GM18870 (cell line): ENCODE data around the gene CNST.
A peak's percentile ranks its signal among the peaks of the same experiment; 100 is the strongest.
"Not testable (repeated sequence)": the region's sequence is repeated elsewhere in the genome, so short reads cannot be mapped to it uniquely, and the experiment has no call there.

Experiments used
- ATAC-seq: cut with Tn5 transposase; IDR thresholded peaks from one replicate; pipeline ENCODE4 v1.9.1; 2021; ENCODE audit warnings: moderate library complexity; ENCODE audit not compliant: unreplicated experiment

Gene CNST

DNA sequence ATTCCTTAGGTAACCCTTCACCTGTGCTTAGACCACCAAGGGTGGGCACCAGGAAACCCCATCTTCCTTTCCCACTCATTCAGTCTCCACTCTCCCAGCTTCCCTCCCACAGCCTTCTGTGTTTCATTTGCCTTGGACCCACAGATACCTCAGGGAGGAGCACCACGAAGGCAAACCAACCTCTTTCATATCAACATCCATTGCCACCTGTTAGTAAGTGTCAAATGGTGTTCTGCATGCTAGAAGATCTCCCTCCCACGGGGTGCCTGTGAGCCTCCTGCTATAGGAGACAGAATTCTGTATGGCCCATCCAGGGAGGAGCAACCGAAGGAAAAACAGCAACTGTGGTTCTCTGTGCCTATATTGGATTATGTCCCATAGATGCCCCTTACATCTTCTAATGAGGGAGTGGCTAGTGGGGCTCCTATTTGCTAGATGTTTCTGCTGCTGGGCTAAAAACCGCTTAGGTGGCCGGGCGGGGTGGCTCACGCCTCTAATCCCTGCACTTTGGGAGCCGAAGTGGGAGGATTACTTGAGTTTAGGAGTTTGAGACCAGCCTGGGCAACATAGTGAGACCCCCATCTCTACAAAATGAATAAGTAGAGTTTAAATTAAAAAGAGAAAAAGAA is 132.3 kb downstream of the CNST start:
- no peak for ATAC-seq

DNA sequence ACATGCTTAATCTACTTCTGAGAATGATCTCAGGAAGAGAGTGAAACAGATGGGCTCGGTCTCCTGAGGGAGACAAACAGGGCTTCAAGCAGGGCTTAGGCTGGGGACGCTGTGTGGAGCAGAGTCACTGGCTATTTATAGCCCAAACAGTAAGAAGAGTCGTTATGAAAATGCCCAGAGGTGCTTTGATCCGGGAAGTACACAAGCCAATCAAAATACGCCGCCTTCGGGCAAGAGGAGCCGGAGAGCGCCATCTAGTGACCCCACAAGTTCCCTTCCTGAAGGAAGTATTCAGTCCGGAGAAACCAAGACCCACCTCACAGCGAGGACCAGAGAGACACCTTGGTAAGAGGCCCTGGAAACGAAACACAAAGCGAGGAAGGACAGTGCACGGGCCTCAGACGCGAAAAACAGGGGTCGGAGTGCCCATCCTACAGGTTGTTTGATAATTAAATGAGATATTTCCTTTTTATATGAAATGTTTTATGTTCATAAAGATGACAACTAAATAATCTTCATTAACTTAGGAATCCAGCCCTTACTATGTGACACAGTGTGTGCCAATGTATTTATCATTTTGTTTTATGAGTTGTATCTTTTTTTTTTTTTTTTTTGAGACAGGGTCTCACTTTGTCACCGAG is 133.0 kb downstream of the CNST start:
- peak; percentile 97 for ATAC-seq

DNA sequence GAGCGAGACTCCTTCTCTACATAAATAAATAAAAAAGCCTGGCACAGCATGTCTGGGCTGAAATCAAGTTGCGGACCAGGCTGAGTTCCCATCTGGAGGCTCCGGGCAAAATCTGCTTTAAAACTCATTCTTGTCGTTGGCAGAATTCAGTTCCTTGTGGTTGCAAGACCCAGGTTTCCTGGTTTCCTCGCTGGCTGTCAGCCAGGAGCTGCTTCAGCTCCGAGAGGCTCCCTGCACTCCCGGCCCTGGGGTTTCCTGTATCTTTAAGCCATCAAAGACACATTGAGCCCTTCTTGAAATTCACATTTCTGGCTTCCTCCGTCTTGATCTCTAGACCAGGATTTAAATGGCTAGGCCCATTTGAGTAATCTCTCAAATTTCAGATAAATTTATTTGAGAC is 137.3 kb downstream of the CNST start:
- ATAC-seq, result no peak

DNA sequence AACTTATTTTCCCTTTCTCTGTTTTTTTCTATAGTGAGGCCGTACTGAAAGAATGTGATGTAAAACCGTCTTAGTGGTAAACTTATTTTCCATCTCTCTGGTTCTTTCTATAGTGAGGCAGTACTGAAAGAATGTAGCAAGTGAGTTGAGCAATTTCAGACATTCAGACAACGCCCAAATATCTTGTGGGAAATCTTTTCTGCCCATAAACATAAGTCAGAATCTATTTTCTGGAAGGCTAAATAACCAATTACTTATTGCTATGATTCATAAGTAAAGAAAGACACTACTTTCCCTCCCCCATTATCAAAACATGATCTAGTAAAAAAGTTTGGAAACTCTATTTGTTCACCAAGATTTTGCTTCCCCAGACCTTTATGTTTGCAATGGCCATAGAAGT is 139.1 kb downstream of the CNST start:
- ATAC-seq, result no peak

DNA sequence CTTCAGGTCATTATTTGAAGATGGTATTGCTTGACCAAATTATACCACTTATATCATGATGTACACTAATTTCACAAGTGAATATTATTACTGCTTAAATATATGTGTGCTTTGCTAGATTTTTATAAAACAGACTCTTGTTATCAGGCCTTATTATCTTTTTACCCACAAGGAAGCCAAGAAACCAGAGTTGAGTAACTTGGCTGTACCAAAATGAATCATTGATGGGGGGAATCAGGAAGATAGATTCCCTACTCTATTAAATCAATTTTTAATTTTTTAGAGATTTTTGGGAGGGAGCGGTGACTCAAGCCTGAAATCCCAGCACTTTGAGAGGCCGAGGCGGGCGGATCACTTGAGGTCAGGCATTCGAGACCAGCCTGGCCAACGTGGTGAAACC is 141.9 kb downstream of the CNST start:
- no peak for ATAC-seq

DNA sequence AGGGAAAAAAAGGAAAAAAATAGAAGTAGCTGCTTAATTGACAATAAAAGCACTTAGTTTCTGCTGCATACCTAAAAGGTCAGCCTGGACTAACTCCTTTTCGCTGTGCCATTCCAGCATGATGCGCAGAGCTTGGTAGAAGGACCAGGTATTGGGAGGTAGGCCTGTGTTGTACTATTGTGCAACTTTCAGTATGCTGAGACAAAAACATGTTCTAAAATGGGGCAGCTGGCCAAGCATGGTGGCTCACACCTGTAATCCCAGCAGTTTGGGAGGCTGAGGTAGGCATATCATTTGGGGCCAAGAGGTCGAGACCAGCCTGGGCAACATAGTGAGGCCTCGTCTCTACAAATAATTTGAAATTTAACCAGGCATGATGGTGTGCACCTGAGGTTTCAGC is 142.9 kb downstream of the CNST start:
- no peak for ATAC-seq

DNA sequence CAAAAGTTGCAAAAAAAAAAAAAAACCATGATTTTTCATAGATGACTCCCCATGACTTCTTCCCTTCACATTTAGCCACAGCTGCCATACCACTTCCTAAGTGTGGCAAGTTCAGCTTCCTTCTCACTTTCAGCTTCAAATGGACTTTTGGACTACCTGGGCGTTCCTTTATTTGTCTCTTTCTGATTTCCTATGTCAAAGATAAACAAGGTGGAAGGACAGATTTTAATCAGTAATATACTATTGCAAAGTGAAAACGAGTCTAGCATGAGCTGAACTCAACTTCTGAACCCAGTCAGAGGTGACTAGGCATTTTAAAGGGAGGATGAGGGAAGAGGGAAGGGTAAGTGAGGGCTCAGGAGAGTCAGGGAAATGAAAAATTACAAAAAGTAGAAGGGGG is 143.6 kb downstream of the CNST start:
- no peak for ATAC-seq

DNA sequence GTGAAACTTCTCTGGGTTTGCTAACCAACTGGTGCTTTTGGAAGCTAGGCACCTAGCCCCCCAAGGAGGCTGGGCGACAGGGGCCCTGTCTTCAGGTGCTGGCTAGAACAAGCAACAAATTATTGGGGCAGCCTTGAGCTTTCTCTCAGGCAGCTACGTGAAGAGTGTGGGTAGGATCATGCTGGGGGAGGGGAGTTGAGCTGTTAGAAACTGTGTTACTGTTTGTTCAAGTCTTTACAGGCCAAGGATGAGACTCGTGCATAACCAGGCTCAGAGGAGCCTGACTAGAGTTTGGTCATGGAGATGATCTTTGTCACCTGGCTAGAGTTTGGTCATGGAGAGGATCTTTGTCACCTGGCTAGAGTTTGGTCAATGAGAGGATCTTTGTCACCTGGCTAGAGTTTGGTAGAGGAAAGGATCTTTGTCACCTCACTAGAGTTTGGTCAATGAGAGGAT is 145.3 kb downstream of the CNST start:
- ATAC-seq, result no peak

DNA sequence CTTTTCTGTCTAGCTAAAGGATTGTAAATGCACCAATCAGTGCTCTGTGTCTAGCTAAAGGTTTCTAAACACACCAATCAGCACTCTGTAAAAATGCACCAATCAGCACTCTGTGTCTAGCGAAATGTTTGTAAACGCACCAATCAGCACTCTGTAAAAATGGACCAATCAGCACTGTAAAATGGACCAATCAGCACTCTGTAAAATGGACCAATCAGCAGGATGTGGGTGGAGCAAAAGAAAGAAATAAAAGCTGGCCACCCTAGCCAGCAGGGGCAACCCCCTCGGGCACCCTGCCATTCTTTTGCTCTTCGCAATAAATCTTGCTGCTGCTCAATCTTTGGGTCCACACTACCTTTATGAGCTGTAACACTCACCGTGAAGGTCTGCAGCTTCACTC is 146.2 kb downstream of the CNST start:
- ATAC-seq, result not testable (repeated sequence)
